KMS-11 (cell line): ENCODE results near the gene AP4S1.

Experiments used
- H2AFZ ChIP-seq: fragments of 200-600 bp; sonication (generic); 2 replicates; pipeline ENCODE4 v1.6.1; 2016; ENCODE audit warnings: antibody characterized with exemption, mixed run types, low read depth
- H3K27ac ChIP-seq: fragments of 200-600 bp; sonication (generic); 2 replicates; pipeline ENCODE4 v1.6.1; 2016; ENCODE audit warnings: mild to moderate bottlenecking, mixed run types
- H3K27me3 ChIP-seq: fragments of 200-600 bp; sonication (generic); 2 replicates; pipeline ENCODE4 v1.6.1; 2017; ENCODE audit warnings: mild to moderate bottlenecking, low read depth, mixed run types, moderate library complexity; ENCODE audit not compliant: insufficient read depth
- H3K36me3 ChIP-seq: fragments of 200-600 bp; sonication (generic); 2 replicates; pipeline ENCODE4 v1.6.1; 2017; ENCODE audit warnings: mild to moderate bottlenecking, mixed run types; ENCODE audit not compliant: insufficient read depth
- H3K4me1 ChIP-seq: fragments of 200-600 bp; sonication (generic); 2 replicates; pipeline ENCODE4 v1.6.1; 2016; ENCODE audit warnings: mild to moderate bottlenecking, low read depth, mixed run types; ENCODE audit not compliant: poor library complexity, severe bottlenecking
- H3K4me2 ChIP-seq: fragments of 200-600 bp; sonication (generic); 2 replicates; pipeline ENCODE4 v1.7.0; 2016; ENCODE audit warnings: mild to moderate bottlenecking, mixed run types
- H3K4me3 ChIP-seq: fragments of 200-600 bp; sonication (generic); IDR thresholded peaks from 2 replicates; pipeline ENCODE4 v1.6.1; 2017; ENCODE audit warnings: low read depth, low read length, mixed read lengths; ENCODE audit not compliant: insufficient read depth
- H3K79me2 ChIP-seq: fragments of 200-600 bp; sonication (generic); 2 replicates; pipeline ENCODE4 v1.6.1; 2016; ENCODE audit warnings: low read depth, mixed run types; ENCODE audit not compliant: insufficient read depth
- H3K9ac ChIP-seq: fragments of 200-600 bp; sonication (generic); 2 replicates; pipeline ENCODE4 v1.6.1; 2016; ENCODE audit warnings: mild to moderate bottlenecking, mixed run types
- H4K20me1 ChIP-seq: fragments of 200-600 bp; sonication (generic); 2 replicates; pipeline ENCODE4 v1.6.1; 2016; ENCODE audit warnings: mild to moderate bottlenecking, mixed run types; ENCODE audit not compliant: insufficient read depth
- TF ChIP-seq, protein P1 (sequence below): fragments of 200-600 bp; sonication (generic); conservative IDR thresholded peaks from 2 replicates; pipeline ENCODE4 v1.6.1; 2017; ENCODE audit warnings: low read depth, mild to moderate bottlenecking, antibody characterized with exemption, low read length, moderate library complexity, mixed read lengths

The AP4S1 gene

DNA sequence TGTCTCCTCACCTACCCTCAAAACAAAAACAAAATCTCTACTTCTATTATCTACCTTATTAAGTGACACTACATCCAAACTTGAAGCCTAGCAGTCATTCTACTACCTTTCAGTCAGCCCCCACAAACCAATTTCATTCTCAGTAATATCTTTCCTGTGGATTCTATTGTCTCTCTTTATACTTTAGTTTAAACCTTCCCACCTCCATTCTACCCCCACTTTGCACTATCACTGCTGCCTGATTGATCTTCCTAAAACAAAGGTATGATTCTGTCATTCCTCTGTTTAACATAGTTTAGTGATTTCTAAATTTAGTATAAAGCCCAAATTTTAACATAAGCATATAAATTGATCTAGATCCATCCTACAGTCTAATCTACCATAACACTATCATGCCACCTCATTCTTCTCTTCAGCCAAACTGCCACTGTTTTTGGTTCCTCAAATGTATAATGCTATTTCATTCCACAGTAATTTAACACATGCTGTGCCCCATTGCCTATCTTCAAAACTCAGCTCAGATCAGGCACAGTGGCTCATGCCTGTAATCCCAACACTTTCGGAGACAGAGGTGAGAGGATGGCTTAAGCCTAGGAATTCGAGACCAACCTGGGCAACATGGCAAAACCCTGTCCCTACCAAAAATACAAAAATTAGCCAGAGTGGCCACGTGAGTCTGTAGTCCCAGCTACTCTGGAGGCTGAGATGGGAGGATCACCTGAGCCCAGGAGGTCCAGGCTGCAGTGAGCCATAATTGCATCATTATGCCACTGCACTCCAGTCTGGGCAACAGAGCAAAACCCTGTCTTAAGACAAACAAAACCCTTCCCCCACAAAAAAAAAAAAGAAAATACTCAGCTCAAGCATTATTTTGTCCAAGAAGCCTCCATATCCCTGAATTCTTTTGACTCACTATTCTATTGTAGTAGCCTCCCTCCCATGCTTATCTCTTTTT, 3.8 kb downstream of the AP4S1 start:
- Histone ChIP-seq H3K36me3 (no peaks in the 10 kb centered on the region), H3K4me3 (no peak overlapping the region), H3K79me2 (peaks cover 13% of the 10 kb centered on the region), H3K9ac (no peak overlapping the region), H3K27me3 (no peaks in the 10 kb centered on the region), H3K4me1 (peaks cover 8% of the 10 kb centered on the region), H4K20me1 (no peaks in the 10 kb centered on the region), H3K4me2 (no peak overlapping the region), H3K27ac (no peak overlapping the region), H2AFZ (no peak overlapping the region)
- TF ChIP-seq, protein P1, sequence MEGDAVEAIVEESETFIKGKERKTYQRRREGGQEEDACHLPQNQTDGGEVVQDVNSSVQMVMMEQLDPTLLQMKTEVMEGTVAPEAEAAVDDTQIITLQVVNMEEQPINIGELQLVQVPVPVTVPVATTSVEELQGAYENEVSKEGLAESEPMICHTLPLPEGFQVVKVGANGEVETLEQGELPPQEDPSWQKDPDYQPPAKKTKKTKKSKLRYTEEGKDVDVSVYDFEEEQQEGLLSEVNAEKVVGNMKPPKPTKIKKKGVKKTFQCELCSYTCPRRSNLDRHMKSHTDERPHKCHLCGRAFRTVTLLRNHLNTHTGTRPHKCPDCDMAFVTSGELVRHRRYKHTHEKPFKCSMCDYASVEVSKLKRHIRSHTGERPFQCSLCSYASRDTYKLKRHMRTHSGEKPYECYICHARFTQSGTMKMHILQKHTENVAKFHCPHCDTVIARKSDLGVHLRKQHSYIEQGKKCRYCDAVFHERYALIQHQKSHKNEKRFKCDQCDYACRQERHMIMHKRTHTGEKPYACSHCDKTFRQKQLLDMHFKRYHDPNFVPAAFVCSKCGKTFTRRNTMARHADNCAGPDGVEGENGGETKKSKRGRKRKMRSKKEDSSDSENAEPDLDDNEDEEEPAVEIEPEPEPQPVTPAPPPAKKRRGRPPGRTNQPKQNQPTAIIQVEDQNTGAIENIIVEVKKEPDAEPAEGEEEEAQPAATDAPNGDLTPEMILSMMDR = no peak

DNA sequence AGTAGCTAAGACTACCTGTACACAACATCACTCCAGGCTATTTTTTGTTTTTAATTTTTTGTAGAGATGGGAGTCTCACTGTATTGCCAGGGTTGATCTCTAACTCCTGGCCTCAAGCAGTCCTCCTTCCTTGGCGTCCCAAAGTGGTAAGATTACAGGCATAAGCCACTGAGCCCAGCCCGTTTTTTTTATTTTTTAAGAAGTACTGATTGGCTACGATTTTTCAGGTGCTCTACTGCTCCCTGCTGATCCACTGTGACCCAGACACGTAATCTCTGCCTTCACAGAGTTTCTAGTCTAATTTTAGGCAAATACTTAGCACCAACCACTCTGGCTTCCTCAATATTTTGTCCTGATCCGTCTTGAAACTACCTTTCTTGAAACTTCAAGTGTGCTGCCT, 5.0 kb downstream of the AP4S1 start:
- H3K36me3 ChIP-seq = no peaks in the 10 kb centered on the region
- H3K4me1 ChIP-seq = peaks cover 7% of the 10 kb centered on the region
- no peak overlapping the region for H3K4me2 ChIP-seq
- no peak overlapping the region for H3K9ac ChIP-seq
- H3K27ac ChIP-seq = no peak overlapping the region
- TF ChIP-seq, protein P1 = no peak
- H3K79me2 ChIP-seq = 0 out of 2 replicates have a peak, but pooled peaks cover 2% of the 10 kb centered on the region
- no peak overlapping the region for H2AFZ ChIP-seq
- H3K4me3 ChIP-seq = no peak overlapping the region
- H4K20me1 ChIP-seq = no peaks in the 10 kb centered on the region
- no peaks in the 10 kb centered on the region for H3K27me3 ChIP-seq

DNA sequence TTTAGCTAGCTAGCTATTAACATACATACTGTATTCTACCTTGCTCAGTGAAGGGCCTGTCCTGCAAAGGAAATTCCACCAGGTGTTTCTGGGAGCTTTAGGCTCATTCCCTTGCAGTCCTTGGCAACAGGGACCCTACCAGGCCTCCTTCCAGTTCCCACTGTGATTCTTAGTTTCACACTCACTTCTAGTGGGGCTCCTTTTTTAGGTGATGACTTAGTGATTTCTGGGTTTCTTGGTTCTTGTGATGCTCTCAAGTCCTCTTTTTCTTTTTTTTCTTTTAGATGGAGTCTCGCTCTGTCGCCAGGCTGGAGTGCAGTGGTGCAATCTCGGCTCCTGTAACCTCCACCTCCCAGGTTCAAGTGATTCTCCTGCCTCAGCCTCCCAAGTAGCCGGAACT, 11.1 kb downstream of the AP4S1 start:
- TF ChIP-seq, protein P1 = no peak

DNA sequence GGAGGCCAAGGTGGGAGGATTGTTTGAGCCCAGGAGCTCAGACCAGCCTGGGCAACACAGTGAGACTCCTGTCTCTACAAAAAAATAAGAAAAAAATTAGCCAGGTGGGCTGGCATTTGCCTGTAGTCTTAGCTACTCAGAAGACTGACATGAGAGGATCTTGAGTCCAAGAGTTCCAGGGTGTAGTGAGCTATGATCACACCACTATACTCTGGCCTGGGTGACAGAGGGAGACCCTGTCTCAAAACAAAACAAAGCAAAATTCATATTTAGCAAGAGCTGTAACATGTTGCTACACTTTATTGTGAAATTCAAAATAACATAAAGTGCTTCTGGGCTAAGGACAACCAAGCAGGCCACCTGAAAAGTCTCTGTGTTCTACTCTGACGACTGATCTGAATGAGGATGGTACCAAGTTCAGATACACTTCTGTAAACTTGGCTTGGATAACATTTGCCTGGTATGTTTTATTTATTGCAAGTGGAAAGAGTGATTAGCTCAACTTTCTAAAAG, 12.3 kb downstream of the AP4S1 start:
- no peak overlapping the region for H3K4me2 ChIP-seq
- no peaks in the 10 kb centered on the region for H4K20me1 ChIP-seq
- H3K79me2 ChIP-seq = no peaks in the 10 kb centered on the region
- no peaks in the 10 kb centered on the region for H3K27me3 ChIP-seq
- H2AFZ ChIP-seq = no peak overlapping the region
- H3K4me1 ChIP-seq = peaks cover 8% of the 10 kb centered on the region
- H3K9ac ChIP-seq = no peak overlapping the region
- TF ChIP-seq, protein P1 = no peak
- H3K27ac ChIP-seq = no peak overlapping the region
- no peaks in the 10 kb centered on the region for H3K36me3 ChIP-seq
- no peak overlapping the region for H3K4me3 ChIP-seq

More for the DNA sequence above, 11.1 kb downstream of the AP4S1 start:
- H3K4me1 ChIP-seq = peaks cover 8% of the 10 kb centered on the region
- no peak overlapping the region for H3K9ac ChIP-seq
- H3K27ac ChIP-seq = no peak overlapping the region
- H3K79me2 ChIP-seq = no peaks in the 10 kb centered on the region
- no peak overlapping the region for H3K4me2 ChIP-seq
- no peak overlapping the region for H3K4me3 ChIP-seq
- H2AFZ ChIP-seq = no peak overlapping the region
- H3K27me3 ChIP-seq = no peaks in the 10 kb centered on the region
- H3K36me3 ChIP-seq = no peaks in the 10 kb centered on the region
- H4K20me1 ChIP-seq = no peaks in the 10 kb centered on the region
